GM18907 (cell line): ENCODE results near the gene FGD6.
"Not testable (repeated sequence)": the region's sequence is repeated elsewhere in the genome, so short reads cannot be mapped to it uniquely, and the experiment has no call there.

Experiments used
- ATAC-seq: cut with Tn5 transposase; IDR thresholded peaks from one replicate; pipeline ENCODE4 v1.9.1; 2021; ENCODE audit warnings: mild to moderate bottlenecking, moderate library complexity; ENCODE audit not compliant: unreplicated experiment

The FGD6 gene

GRCh38 chr12:95131589-95132340, 85.5 kb downstream of the FGD6 start:
- ATAC-seq: no peak

- ATAC-seq: no peak
These were observed 87.2 kb downstream of the FGD6 start for GRCh38 chr12:95130096-95130495.

GRCh38 chr12:95129115-95129514, 88.2 kb downstream of the FGD6 start:
- no peak for ATAC-seq

GRCh38 chr12:95126736-95127135, 90.5 kb downstream of the FGD6 start:
- ATAC-seq: no peak

- no peak for ATAC-seq
These were observed 91.2 kb downstream of the FGD6 start for GRCh38 chr12:95126076-95126475.

GRCh38 chr12:95124106-95124505, 93.2 kb downstream of the FGD6 start:
- no peak for ATAC-seq

- no peak for ATAC-seq
These were observed 98.5 kb downstream of the FGD6 start for GRCh38 chr12:95118788-95119179.

- ATAC-seq: no peak
These were observed 99.0 kb downstream of the FGD6 start for GRCh38 chr12:95118138-95118787.

GRCh38 chr12:95117178-95117599, 100.1 kb downstream of the FGD6 start:
- peak; percentile 79 for ATAC-seq

GRCh38 chr12:95116773-95117172, 100.5 kb downstream of the FGD6 start:
- peak; percentile 52 for ATAC-seq

- no peak for ATAC-seq
These were observed 100.9 kb downstream of the FGD6 start for GRCh38 chr12:95116341-95116740.

- ATAC-seq: no peak
These were observed 101.6 kb downstream of the FGD6 start for GRCh38 chr12:95115641-95116040.

GRCh38 chr12:95114766-95115405, 102.4 kb downstream of the FGD6 start:
- no peak for ATAC-seq

- ATAC-seq: no peak
These were observed 109.9 kb downstream of the FGD6 start for GRCh38 chr12:95107362-95107761.

GRCh38 chr12:95105540-95105939, 111.7 kb downstream of the FGD6 start:
- ATAC-seq: no peak

GRCh38 chr12:95104919-95105452, 112.3 kb downstream of the FGD6 start:
- no peak for ATAC-seq

GRCh38 chr12:95102916-95103671, 114.2 kb downstream of the FGD6 start:
- ATAC-seq: peak; percentile 97

GRCh38 chr12:95101957-95102356, 115.3 kb downstream of the FGD6 start:
- ATAC-seq: not testable (repeated sequence)

GRCh38 chr12:95100264-95101190, 116.7 kb downstream of the FGD6 start:
- ATAC-seq: no peak

GRCh38 chr12:95099270-95099790, 117.9 kb downstream of the FGD6 start:
- ATAC-seq: no peak
